Measurements from ENCODE around the gene TTC8.

The TTC8 gene

DNA sequence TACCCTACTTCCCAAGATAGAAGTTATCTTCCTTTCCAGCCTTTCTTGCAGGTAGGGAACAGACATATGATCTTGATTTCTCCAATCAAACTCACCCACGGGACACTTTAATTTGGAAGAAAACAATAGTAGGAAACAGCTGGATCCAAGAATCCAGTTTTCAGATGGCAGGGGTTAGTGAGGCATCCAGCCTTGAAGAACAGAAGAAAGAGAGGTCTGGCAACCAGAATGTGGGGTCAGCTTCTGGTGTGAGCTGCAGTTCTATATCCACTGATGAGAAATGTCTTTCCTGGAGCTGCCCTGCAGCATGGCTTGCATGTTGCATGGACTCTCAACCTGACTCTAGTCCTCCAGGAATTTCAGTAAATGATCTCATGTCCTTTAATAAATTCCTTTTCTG is 83.8 kb downstream of the TTC8 start:
- H3K27me3 ChIP-seq = no peaks in the 10 kb centered on the region
- DNase-seq = no peak
- TF ChIP-seq, protein P1, sequence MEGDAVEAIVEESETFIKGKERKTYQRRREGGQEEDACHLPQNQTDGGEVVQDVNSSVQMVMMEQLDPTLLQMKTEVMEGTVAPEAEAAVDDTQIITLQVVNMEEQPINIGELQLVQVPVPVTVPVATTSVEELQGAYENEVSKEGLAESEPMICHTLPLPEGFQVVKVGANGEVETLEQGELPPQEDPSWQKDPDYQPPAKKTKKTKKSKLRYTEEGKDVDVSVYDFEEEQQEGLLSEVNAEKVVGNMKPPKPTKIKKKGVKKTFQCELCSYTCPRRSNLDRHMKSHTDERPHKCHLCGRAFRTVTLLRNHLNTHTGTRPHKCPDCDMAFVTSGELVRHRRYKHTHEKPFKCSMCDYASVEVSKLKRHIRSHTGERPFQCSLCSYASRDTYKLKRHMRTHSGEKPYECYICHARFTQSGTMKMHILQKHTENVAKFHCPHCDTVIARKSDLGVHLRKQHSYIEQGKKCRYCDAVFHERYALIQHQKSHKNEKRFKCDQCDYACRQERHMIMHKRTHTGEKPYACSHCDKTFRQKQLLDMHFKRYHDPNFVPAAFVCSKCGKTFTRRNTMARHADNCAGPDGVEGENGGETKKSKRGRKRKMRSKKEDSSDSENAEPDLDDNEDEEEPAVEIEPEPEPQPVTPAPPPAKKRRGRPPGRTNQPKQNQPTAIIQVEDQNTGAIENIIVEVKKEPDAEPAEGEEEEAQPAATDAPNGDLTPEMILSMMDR (IDR thresholded peaks at IDR 0.05; ENCODE audit: low read depth, low read length) = no peak

DNA sequence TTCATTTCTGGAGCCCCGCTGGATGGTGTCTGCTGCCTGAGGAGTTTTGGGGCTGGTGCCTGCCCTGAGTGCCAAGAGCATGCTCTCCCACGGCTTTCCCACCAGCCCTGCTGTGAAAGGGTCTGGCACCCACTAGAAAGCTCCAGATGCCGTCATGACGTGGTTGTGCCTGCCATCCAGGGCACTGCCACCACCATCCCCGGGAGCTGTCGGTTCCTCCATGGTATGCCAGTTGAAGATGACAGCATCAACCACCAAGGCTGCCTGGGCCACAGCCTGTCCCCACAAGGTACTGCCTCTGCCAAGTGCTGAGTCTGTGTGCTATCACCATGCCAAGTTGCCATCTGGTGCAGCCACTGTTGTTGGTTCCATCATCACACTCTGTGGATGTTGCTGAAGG is 85.9 kb downstream of the TTC8 start:
- Histone ChIP-seq H3K27me3 (no peaks in the 10 kb centered on the region), H3K36me3 (no peaks in the 10 kb centered on the region; the same call in 1 of the 2 replicates), H3K9me3 (peaks cover 11% of the 10 kb centered on the region), H3K4me1 (peaks cover 3% of the 10 kb centered on the region), H3K4me3 (ENCODE audit: low read depth, low read length) (no peak overlapping the region)
- TF ChIP-seq, protein P1 (IDR thresholded peaks at IDR 0.05; ENCODE audit: low read depth, low read length) = no peak
- no peak for DNase-seq

More for the DNA sequence above, 83.8 kb downstream of the TTC8 start:
- H3K36me3 ChIP-seq = no peaks in the 10 kb centered on the region; the same call in 1 of the 2 replicates
- H3K4me3 ChIP-seq (ENCODE audit: low read depth, low read length) = no peak overlapping the region
- H3K9me3 ChIP-seq = peaks cover 11% of the 10 kb centered on the region
- H3K4me1 ChIP-seq = peaks cover 18% of the 10 kb centered on the region

DNA sequence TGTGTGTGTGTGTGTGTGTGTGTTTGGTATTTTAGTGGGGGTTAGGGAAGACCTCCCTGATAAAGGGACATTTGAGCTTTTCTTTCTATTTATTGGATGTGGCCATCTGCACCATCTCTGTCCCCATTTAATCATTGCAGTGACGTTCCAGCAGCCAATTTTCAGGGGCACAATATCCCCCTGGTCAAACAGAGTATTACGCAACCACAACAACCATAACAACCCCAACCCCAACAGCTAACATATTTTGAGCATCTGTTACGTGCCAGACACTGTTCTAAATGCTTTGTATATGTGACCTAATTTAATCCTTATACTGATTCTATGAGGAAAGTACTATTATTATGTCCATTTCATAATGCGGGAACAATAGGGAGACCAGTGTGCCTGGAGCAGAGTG is 87.4 kb downstream of the TTC8 start:
- peaks cover 11% of the 10 kb centered on the region for H3K9me3 ChIP-seq
- H3K27me3 ChIP-seq = no peaks in the 10 kb centered on the region
- H3K4me3 ChIP-seq (ENCODE audit: low read depth, low read length) = no peak overlapping the region
- H3K4me1 ChIP-seq = no peaks in the 10 kb centered on the region; the same call in 1 of the 2 replicates
- H3K36me3 ChIP-seq = no peaks in the 10 kb centered on the region; the same call in 1 of the 2 replicates
- TF ChIP-seq, protein P1 (IDR thresholded peaks at IDR 0.05; ENCODE audit: low read depth, low read length) = no peak
- no peak for DNase-seq

DNA sequence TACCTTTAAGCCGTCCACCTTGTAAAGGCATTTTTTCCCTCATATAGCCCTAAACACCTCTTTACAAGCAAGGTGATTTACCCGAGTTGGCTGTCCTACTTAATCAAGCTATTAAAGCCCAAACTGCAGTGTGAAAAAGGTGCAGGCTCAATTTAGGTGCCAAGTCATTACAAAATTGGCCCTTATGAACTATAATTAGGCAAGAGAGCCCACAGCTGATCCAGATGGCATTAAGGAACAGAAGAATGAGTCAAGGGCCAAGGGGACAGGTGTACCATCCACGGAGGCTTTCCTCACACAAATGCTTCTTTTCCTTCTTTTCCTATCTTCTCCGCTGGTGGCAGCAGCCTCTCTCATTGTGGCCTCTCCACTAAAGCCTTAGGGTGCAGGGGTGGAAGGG is 90.5 kb downstream of the TTC8 start:
- no peaks in the 10 kb centered on the region for H3K36me3 ChIP-seq
- DNase-seq = no peak
- H3K4me1 ChIP-seq = peaks cover 17% of the 10 kb centered on the region
- peaks cover 11% of the 10 kb centered on the region for H3K9me3 ChIP-seq
- no peak overlapping the region for H3K4me3 ChIP-seq (ENCODE audit: low read depth, low read length)
- TF ChIP-seq, protein P1 (IDR thresholded peaks at IDR 0.05; ENCODE audit: low read depth, low read length) = no peak
- no peaks in the 10 kb centered on the region for H3K27me3 ChIP-seq

DNA sequence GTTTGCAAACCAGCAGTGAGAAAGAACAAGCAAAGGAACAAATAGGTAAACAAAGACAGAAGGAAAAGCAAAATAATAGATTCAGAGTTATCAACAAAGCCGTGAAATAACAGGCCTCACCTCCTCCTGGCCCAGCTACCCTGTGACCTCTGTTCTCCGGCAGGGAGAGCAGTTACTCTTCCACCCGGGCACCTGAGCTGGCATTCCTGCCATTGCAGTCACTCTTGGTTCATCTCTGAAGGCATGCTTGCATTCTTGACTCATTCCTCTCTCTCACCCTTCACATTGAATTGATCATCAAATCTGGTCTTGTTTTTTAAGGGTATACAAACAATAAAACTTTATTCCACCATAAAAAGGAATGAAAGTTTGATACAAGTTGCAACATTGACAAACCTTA is 95.1 kb downstream of the TTC8 start:
- TF ChIP-seq, protein P1 (IDR thresholded peaks at IDR 0.05; ENCODE audit: low read depth, low read length) = peak; percentile 30
- Histone ChIP-seq H3K27me3 (no peaks in the 10 kb centered on the region), H3K36me3 (no peaks in the 10 kb centered on the region), H3K9me3 (no peaks in the 10 kb centered on the region), H3K4me1 (peaks cover 17% of the 10 kb centered on the region), H3K4me3 (ENCODE audit: low read depth, low read length) (no peak overlapping the region)
- peak; percentile 27 for DNase-seq
